Pons (tissue), 1 donor: ENCODE results near the gene TIAM1.

Experiments
- DNase-seq: peaks from one replicate; pipeline ENCODE4 v3.0.0-alpha.2; 2016; ENCODE audit warnings: low spot score

The TIAM1 gene

DNA sequence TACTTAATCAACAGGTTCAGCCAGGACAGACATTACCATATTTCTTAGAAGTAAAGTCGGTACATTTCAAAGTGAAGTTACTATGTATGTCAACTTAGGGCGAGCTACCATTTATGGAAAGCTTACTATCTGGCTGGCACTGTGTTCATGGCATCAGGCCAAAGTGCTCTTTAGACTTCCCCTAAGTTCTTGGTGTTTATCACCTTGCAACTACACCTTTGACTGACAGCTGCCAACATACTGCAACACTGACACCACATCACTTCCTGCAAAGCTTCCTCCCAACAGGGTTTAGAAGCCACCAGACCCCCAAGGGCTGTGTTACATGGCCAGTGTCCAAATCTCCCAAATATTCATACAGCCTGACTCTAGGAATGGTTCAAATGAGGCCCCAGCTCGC, 61.0 kb downstream of the TIAM1 start:
- no peak for DNase-seq

DNA sequence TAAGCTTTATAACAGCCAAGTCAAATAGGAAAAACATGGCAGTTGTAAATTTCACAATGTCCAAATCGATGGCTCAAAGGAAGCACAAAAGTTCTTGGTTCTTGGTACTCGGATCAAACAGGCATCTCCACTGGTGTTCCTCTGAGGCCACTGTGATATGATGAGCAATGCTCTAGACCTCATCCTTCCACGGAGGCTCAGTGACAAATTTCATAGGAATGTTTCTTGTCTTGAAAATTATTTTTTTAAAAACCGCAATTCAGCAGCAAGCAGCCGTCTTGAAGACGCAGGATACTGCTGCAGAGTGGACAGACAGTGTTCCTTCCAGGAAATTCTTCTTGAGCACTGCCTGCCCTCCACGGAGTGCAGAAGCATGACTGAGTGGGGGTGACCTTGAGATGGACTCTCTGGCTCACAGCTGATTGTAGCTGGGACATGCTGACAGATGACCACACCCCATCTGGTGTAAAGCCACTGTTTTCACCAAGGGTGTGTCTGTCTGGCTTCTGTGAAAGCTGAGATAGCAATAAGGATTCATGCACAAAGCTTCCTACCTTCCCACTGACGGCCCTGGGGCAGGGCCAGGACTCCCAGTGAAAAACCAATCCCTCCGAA, 61.9 kb downstream of the TIAM1 start:
- DNase-seq: no peak

DNA sequence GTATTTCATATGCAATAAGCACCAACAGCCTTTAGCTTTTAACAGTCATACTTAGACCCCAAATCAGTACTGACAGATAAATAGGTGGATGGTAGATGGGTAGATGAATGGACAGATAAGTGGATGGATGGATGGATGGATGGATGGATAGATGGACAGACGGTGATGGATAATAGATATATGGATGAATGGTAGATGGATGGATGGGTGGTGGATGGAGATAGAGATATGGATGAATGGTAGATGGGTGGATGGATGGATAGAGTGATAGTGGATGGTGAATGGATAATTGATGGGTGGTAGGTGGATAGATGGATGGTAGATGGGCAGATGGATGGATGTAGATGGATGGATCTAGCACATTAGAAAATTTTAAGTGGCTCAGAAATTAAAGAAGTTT, 62.5 kb downstream of the TIAM1 start:
- DNase-seq: no peak

DNA sequence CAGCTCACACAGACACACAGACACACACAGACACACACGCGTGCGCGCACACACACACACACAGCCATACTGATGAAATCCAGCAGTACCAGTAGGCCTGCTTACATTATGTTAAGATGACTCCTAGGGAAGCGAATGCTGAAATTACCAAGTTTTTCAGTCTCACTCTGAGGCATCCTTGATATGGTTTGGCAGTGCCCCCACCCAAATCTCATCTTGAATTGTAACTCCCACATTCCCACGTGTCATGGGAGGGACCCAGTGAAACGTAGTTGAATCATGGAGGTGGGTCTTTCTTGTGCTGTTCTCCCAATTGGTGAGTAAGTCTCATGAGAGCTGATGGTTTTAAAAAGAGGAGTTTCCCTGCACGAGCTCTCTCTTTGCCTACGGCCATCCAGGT, 64.1 kb downstream of the TIAM1 start:
- DNase-seq: no peak

DNA sequence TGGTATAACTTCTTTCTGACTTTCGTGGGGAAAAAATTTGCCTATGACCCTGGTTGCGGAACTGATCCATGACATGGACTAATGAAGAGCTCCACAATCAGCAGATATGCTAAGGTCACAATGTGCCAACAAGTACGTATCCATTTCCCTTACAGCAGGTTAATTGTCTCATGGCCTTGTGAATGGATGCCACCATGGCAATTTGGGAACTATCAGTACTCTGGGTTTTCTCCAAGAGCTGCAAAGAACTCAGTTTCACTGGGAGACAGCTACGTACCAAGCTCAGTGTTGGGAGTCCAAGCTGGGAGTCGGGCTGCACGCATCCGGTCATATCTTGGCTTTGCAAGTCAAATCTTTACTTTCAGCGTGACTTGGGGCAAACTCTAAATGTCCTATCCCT, 64.8 kb downstream of the TIAM1 start:
- no peak for DNase-seq

DNA sequence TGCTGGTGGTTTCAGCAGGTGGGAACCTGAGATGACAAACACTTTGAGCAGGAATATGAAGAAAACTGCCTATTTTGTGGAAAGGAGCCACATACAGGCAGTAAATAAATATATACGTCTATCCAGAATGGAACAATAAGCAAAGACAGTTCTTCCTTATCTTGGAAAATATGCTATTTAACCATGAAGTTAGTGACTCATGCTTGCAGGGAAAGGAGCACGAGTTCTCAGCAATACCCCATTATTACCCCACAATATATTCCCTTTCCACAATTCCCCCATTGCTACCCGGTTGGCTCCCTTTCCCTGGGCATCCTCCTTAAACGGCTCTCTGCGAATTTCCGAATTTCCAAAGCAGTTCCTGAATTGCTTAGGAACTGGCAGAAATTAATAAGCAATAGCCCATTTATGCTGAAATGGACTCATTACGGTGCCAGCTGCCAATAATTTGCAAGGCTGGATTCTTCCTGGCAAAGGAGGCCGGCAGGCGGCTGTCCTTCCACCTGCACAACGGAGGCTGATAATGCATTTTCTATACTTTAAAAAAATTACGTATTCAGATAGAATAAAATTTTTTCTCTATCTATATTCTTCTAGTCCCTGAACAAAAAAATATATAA, 65.4 kb downstream of the TIAM1 start:
- no peak for DNase-seq

DNA sequence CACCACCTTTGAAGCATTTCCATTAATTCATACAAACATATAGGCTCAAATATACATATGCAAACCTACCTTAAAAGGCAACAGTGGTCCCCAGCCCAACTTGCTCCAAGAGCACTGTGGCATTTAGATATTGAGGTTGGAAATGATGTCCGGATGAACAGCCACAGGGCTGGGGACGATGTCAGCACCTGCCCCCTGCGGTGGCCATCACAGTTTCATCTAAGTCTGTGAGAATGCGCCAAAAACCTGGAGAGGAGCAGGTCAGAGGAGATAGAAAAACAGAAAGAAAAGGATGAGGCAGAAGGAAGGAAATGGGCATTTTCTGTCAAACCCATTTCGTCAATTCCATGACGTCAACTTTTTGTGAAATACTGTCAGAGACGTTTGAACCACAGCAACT, 67.4 kb downstream of the TIAM1 start:
- DNase-seq: no peak

DNA sequence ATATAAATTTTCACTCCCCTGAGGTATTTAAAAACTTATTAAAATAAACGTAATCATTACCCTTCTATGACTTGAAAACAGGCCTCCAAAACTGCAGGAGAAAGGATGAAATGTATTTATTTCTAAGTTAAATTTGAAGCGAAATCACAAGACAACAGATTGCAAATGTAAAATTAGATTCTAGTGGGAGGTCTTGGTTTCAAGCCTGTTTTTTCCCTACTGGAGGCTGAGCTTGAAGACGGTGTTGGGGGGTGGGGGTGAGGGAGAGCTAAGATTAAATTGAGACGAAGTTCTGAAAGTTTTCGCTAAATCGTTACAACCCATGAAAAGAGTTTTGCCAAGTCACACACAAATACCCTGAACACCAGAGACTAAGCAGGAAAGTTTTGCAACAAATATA, 68.2 kb downstream of the TIAM1 start:
- DNase-seq: no peak

DNA sequence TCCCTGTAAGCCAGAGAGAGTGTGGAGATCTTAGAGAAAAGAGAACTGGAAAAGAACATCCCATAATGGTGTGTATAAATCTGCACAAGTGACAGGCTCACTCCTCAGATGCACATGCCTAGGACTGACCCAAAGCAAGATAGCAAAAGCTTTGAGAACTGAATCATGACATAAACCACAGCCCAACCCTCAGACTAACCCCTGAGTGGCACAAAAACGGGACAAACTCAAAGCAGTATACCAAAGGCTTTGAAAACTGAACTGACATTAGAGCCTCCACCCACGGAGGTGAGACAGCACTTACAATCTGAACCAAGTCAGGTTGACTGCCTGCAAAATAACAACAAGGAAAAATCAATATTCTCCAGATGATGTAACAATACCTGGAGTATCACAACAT, 70.8 kb downstream of the TIAM1 start:
- DNase-seq: no peak

DNA sequence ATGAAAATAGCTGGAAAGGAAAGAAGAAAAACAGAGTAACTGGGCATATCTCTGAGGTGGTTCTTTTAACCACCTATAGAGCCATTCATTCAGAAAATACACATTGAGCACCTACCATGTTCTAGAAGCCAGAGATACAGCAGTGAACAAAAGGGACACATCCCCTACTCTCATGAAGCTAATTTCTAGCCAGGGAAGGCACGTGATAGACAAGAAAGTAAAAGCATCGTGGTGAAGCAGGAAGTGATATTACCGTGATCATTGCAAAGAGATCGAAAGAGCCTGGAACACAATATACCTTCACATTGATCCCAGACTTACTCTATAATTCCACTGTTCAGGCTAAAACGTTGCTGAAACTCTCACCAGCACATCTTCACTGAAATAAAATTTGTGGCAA, 76.0 kb downstream of the TIAM1 start:
- DNase-seq: no peak

DNA sequence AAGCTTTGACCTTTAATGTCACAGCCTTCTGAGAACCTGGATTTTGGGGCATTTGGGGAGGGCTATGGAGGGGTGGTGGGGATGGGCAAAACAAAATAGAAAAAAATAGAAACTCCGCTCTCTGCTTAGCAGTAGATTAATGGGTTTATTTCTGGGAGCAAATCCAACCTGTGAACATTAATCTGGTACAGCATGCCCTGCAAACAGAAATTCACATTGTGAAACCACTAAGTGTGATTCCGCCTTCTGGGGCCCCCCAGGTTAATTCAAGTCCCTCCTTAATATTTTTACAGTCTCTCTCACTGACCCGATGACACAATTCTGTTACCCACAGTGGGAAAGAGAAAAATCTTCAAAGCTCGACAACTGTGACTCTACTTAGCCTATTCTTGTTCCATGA, 76.4 kb downstream of the TIAM1 start:
- no peak for DNase-seq

DNA sequence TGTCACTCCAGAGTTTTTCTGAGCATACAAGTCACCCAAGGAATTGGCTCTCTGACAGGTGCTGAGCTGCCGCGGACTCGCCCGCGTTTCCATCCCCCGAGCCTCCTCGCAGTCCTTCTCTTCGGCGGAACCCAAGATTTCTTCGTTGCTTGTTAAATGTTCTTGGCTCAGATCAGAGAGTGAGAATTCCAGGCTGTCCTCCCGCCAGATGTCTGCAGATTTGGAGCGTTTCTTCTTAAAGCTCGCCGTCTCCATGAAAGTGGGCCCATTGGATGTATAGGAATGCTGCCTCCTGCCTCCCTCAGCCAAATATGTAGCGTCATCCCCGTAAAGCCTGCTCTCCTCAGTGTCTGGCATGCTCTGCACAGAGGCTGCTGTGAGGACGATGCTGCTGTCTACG, 77.8 kb downstream of the TIAM1 start:
- DNase-seq: no peak

DNA sequence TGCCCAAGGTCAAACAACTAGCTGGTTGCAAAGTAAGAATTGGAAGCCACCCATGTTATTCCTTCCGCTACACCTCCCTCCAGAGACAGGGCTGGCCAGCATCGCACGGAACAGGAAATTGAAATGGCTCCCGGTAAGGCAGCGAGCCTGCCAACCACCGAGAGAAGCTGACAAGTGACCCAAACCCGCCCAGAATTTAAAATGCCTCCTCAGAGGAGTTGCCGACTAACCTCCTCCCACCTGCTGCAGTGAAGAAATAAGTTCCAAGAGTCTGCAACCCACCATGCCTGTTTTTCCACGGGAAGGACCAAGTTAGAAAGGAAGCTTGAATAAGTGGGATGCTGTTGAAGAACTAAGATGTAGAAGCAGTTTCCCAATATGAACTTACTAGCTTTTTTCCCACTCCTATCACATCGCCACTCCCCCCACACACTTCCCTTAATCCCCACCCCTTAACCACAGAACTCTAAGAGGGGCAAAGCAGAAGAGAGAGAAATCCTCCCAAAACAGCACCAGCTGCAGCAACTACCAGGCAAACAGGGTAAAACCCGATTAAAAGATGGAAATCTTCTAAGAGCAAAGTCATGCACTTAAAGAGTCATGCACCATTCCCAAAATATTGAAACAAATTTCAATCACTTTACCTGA, 78.6 kb downstream of the TIAM1 start:
- peak; percentile 14 for DNase-seq

DNA sequence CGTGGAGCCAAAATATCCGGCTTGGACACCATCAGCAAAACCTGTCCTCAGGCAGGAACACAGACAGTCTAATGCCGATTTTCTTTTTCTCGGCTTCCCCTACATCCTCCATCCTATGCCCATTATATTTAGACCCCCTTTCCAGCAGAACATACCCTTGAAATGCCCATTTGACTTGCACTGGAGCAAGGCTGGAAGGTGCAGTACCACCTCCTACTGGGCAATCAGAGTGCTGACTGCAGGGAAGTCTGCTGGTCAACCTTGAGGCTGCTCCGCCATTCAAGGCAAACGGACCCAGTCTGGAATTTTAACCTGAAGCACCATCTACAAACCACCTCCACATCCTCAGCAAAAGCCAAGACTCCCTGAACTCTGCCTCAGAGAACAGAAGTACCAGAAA, 79.5 kb downstream of the TIAM1 start:
- no peak for DNase-seq

DNA sequence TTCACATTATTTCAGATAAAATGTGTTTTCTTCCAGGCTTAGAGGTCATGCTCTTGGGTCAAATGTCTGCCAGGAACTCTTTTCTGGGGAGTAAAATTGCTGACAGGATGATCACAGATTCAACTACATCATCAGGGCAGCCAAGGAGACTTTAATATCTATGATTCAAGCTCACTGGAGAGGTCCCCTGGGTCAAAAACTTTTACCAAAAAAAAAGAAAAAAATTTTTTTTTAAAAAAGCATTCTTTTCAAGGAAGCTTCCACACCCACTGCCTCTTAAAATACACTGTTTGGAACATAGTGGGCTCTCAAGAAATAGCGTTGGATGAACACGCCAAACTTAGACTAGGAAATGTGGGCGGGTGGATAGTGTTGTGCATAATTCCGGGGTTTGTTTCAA, 81.3 kb downstream of the TIAM1 start:
- no peak for DNase-seq

DNA sequence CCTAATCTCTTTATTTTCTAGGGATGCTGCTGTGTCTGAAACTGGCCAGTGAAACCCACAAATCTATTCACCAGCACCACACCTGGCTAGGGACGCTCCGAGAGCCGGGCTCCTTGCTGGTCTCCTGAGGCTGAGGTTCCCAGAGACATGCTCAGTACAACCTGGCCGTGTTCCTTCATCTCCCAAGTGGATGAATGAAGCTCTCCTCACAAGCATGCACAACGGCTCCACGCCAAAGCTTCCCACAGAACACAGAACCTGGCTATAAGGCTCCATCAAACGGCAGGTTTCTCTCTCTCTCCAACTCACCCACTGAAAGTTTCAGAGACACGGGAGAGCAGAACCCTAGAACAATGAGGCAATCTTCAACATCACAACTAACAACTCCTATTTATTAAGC, 82.3 kb downstream of the TIAM1 start:
- no peak for DNase-seq

DNA sequence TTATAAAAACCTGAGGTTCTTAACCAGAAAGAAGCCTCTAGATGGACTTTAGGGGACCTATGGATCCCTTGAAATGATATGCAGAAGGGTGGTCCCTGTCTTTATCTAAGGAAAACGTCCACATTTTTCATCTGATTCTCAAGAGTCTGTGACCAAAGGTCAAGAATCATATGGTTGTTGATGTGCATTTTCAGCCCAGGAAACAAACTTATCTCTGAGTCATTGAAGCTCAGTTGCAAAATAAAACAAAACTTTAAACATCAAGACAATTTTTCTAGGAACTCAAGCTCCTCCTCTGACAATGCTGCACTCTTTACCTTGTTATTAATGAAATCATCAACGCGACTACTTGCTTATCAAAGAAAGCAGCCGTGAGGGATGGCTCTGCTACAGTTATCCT, 83.3 kb downstream of the TIAM1 start:
- no peak for DNase-seq

DNA sequence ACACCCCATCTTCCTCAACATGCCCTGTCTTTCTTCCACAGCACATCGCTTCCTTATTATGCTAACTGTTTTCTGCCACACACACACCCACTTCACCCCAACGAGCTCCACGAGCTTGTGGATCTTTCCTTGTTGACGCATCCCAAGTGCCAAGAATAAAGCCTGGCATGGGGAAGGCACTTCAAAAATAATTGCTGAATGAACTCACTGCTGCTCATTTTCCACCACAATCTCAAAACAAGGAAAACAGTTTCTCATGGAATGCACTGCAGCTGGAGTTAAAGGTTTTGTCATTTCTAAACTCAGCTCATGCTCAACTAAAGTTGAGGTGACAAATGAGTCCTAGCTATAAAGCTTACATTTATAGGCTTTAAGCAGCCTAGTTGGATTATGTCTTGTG, 86.0 kb downstream of the TIAM1 start:
- no peak for DNase-seq

DNA sequence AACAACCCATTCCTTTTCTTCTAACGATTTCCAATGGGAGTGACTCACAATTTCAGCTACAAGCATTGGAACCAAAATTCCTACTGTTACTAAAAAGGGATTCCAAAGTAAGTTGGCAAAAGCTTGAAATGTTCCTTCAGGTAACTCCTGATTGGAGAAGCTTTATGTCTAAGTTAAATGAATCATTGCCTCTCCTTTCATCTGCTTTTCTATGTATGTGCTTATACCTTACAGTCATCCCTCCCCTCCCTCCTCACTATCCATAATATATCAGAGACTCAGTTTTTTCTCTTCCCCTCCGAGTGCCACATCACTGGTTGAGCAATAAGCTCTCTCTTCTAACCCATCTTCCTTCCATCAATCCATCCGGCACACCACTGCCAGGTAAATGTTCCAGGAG, 86.8 kb downstream of the TIAM1 start:
- no peak for DNase-seq

DNA sequence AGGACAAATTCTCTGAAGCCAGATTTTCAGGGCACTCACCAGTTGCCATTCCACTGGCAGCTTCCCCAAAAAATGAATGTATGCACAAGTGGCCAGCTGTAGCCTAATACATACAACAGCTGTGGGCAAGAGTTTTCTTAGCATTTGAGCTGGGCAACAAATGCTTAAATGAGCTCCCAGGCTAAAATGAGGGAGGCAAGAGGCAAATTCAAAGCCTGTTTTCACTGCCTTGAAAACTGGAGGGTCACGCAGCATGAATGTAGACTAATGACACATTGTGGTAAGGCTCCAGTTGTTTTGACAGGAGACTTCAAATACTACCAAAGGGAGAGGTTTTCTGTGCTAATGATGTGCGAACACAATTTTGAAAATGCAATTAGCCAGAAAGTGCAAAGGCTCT, 88.2 kb downstream of the TIAM1 start:
- no peak for DNase-seq

DNA sequence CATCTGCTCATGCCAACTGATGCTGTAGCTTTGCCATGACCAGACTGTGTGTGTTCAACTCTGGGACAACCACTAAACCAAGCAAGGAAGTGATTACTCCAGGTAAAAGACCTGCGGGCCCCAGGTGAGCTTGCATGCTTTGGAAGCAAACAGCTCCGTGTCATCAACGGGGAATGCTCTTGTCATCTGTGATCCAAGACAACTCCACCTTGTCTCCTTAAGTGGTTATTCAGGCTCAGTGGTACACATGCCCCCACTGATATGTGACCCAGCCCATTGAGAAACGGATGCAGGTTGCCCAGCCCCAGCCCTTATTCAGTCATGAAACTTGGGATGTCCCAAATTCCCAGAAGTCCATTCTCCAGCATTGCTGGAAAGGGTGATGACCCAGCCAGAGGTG, 89.0 kb downstream of the TIAM1 start:
- no peak for DNase-seq

DNA sequence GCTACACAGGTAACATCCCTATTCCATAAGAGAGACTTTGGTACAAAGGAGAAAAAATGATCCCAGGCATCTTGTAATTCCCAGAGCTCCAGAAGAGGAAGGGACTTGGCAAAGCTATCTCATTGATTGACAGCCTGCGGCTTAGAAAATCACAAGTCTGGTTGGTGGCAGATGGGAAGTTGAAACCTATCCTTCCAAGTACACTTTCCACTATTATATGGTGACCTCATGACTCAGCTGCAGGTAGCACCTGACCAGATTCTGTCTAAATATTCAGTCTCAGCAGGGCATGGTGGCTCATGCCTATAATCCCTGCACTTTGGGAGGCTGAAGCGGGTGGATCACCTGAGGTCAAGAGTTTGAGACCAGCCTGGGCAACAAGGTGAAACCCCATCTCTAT, 89.9 kb downstream of the TIAM1 start:
- no peak for DNase-seq

DNA sequence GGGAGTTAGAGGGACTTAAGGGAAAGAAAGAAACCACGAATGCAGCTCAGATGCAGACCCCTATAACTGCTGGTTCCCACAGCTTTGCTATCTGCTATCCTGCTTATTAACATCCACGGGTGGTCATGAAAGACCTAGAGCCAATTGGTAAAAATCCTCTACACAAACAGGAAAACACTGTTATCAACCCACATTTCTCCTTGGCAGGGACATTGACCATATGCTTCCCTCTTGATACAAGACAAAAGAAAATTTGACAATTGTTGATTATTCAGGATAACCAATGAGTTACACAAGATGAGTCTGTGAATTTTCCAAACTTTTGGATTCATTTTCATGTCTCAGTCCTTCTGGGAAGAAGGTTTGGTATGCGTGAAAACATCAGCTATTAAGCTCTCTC, 90.4 kb downstream of the TIAM1 start:
- no peak for DNase-seq

DNA sequence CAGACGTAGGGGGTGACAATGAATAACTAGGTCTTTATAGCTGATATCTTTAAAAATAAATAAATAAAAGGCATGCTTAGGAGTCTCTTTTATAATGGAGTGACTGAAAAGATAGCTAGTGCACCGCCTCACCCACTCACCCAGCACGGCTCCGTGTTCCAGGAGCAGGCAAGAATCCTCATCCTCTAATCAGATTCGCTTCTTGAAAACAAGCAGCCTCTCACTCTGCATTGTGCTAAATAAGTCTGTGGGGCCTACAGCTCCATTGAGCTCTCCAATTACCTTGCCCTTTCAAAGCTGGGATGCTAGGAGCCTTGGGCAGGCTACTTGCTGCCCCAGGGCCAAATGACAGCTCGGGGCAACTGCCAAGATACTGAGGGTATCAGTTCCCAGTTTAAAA, 91.5 kb downstream of the TIAM1 start:
- DNase-seq: no peak
